HCT116 (cell line): ENCODE measurements around the gene GIMAP8. TPM values are rescaled to one million over a fixed set of nuclear protein-coding genes. Genes with fewer than 3 reads are reported as not detected.

ENCODE experiments used
- ATAC-seq: fragments of 200-7000 bp; cut with Tn5 transposase; 2 replicates; pipeline ENCODE4 v1.9.1; 2020; ENCODE audit warnings: mild to moderate bottlenecking, moderate library complexity
- BruUV-seq: library from RNA; stranded (reverse); fragments of 400-500 nt; replicated peaks from 2 replicates; lab custom pipeline; 2021; lab: Mats Ljungman, UMichigan
- CTCF ChIA-PET: fragments of 300-600 bp; sonication (Branson Sonifier 250); formaldehyde crosslinking; loops from one replicate; lab custom pipeline; 2021; ENCODE audit warnings: antibody characterized with exemption; lab: Charles Lee
- POLR2A ChIA-PET: fragments of 300-600, 350-600 bp; sonication (Branson Sonifier 250); formaldehyde crosslinking; loops from one replicate; lab custom pipeline; 2021; ENCODE audit warnings: antibody characterized with exemption; lab: Charles Lee
- RAD21 ChIA-PET, 2 experiments: fragments of 300-600 bp; sonication (Branson Sonifier 250); formaldehyde crosslinking; loops; one replicate each; lab custom pipeline; 2023; ENCODE audit warnings: low total read pairs in 2 of 2; ENCODE audit not compliant: uncharacterized antibody in 2 of 2, unreplicated experiment in 2 of 2, low non-redundant PET in 1 of 2; lab: Charles Lee
- DNase-seq: peaks from one replicate; pipeline ENCODE4 v3.0.0-alpha.2; 2010; ENCODE audit warnings: low read depth, low spot score
- H2AFZ ChIP-seq: fragments of 200-600 bp; shearing (Covaris generic), sonication (generic); 2 replicates; pipeline ENCODE4 v1.6.1; 2017; ENCODE audit warnings: low read depth, mixed run types, mixed read lengths, antibody characterized with exemption, low read length; ENCODE audit not compliant: poor library complexity, severe bottlenecking
- H3K27ac ChIP-seq: 2 replicates; pipeline ENCODE4 v1.5.1; 2012; ENCODE audit warnings: low read depth, low read length
- H3K27me3 ChIP-seq: fragments of 200-600 bp; sonication (generic); 2 replicates; pipeline ENCODE4 v1.6.1; 2016; ENCODE audit warnings: mixed run types, low read length, mixed read lengths; ENCODE audit not compliant: insufficient read depth
- H3K36me3 ChIP-seq, 2 experiments: fragments of 200-500 bp in 1 of 2; fragments of 200-600 bp in 1 of 2; sonication (Bioruptor generic) in 1 of 2; sonication (generic) in 1 of 2; 2 replicates each; pipeline versions ENCODE4 v1.5.1 to v1.6.1; 2014 to 2016; ENCODE audit warnings: low read length in 2 of 2, inconsistent platforms in 1 of 2, mixed read lengths in 1 of 2, mixed run types in 1 of 2; ENCODE audit not compliant: insufficient read depth in 2 of 2, control insufficient read depth in 1 of 2
- H3K4me1 ChIP-seq, 2 experiments: fragments of 200-600 bp in 1 of 2; sonication (generic) in 1 of 2; 2 replicates each; pipeline versions ENCODE4 v1.5.1 to v1.6.1; 2012 to 2017; ENCODE audit warnings: low read length in 2 of 2, inconsistent platforms in 1 of 2, mild to moderate bottlenecking in 1 of 2, mixed read lengths in 1 of 2, mixed run types in 1 of 2, moderate library complexity in 1 of 2; ENCODE audit not compliant: insufficient read depth in 2 of 2, control insufficient read depth in 1 of 2
- H3K4me2 ChIP-seq: fragments of 200-600 bp; sonication (generic); 2 replicates; pipeline ENCODE4 v1.6.1; 2017; ENCODE audit warnings: mixed run types, low read length, mixed read lengths
- H3K4me3 ChIP-seq, 2 experiments: fragments of 200-600 bp in 1 of 2; sonication (generic) in 1 of 2; replicated peaks in 1 of 2; 2 replicates each; pipeline ENCODE4 v1.5.1; 2011 to 2016; ENCODE audit warnings: low read length in 2 of 2, control low read depth in 1 of 2, low read depth in 1 of 2, mild to moderate bottlenecking in 1 of 2, mixed read lengths in 1 of 2, mixed run types in 1 of 2
- H3K79me2 ChIP-seq: fragments of 200-600 bp; sonication (generic); 2 replicates; pipeline ENCODE4 v1.6.1; 2017; ENCODE audit warnings: mild to moderate bottlenecking, mixed run types, low read length, moderate library complexity, mixed read lengths; ENCODE audit not compliant: insufficient read depth
- H3K9ac ChIP-seq: fragments of 200-600 bp; sonication (generic); 2 replicates; pipeline ENCODE4 v1.6.1; 2016; ENCODE audit warnings: low read length, mixed read lengths
- H3K9me2 ChIP-seq: fragments of 200-600 bp; sonication (generic), shearing (Covaris generic); 2 replicates; pipeline ENCODE4 v1.6.1; 2017; ENCODE audit warnings: mixed run types, mild to moderate bottlenecking, moderate library complexity; ENCODE audit not compliant: insufficient read depth
- H3K9me3 ChIP-seq, 2 experiments: fragments of 200-500 bp in 1 of 2; fragments of 200-600 bp in 1 of 2; sonication (Bioruptor generic) in 1 of 2; sonication (generic) in 1 of 2; 2 replicates each; pipeline ENCODE4 v1.6.1; 2014 to 2017; ENCODE audit warnings: low read length in 2 of 2, mixed read lengths in 2 of 2, inconsistent platforms in 1 of 2, low read depth in 1 of 2, mild to moderate bottlenecking in 1 of 2, mixed run types in 1 of 2, moderate library complexity in 1 of 2; ENCODE audit not compliant: control insufficient read depth in 1 of 2, insufficient read depth in 1 of 2
- H4K20me1 ChIP-seq: fragments of 200-600 bp; sonication (generic), shearing (Covaris generic); 2 replicates; pipeline ENCODE4 v1.6.1; 2017; ENCODE audit warnings: mixed run types, mild to moderate bottlenecking, moderate library complexity; ENCODE audit not compliant: insufficient read depth
- ELF1 ChIP-seq: IDR thresholded peaks from 2 replicates; pipeline ENCODE4 v1.6.1; 2012; ENCODE audit warnings: low read depth, borderline replicate concordance
- EZH2 ChIP-seq: fragments of 200-600 bp; sonication (generic); IDR thresholded peaks from 2 replicates; pipeline ENCODE4 v1.6.1; 2017; ENCODE audit warnings: antibody characterized with exemption, mixed run types
- YY1 ChIP-seq: IDR thresholded peaks from 2 replicates; pipeline ENCODE4 v1.6.1; 2011; ENCODE audit warnings: low read length, low read depth, moderate library complexity, mild to moderate bottlenecking; ENCODE audit not compliant: insufficient replicate concordance; ENCODE audit errors: extremely low read depth
- intact Hi-C: fragments of 100-400 bp; cut with micrococcal nuclease; formaldehyde crosslinking; loops from 2 replicates; pipeline ENCODE4 v1.10.0; 2022
- total RNA-seq: library from RNA; stranded (reverse); gene quantifications from one replicate; pipeline ENCODE4 v1.2.1, GENCODE V29; 2021; ENCODE audit not compliant: unreplicated experiment
- TF ChIP-seq, protein P1 (sequence below), 3 experiments: fragments of 200-600 bp in 1 of 3; sonication (generic) in 1 of 3; IDR thresholded peaks in 2 of 3; conservative IDR thresholded peaks in 1 of 3; 2 replicates each; pipeline ENCODE4 v1.5.1; 2012 to 2017; ENCODE audit warnings: low read depth in 2 of 3, low read length in 2 of 3, antibody characterized with exemption in 1 of 3, borderline replicate concordance in 1 of 3, control low read depth in 1 of 3, mild to moderate bottlenecking in 1 of 3, mixed read lengths in 1 of 3, mixed run types in 1 of 3, moderate library complexity in 1 of 3; ENCODE audit not compliant: insufficient read depth in 1 of 3

The GIMAP8 gene
- total RNA-seq, 1 experiment from 2014 or later: 0.15 TPM

DNA sequence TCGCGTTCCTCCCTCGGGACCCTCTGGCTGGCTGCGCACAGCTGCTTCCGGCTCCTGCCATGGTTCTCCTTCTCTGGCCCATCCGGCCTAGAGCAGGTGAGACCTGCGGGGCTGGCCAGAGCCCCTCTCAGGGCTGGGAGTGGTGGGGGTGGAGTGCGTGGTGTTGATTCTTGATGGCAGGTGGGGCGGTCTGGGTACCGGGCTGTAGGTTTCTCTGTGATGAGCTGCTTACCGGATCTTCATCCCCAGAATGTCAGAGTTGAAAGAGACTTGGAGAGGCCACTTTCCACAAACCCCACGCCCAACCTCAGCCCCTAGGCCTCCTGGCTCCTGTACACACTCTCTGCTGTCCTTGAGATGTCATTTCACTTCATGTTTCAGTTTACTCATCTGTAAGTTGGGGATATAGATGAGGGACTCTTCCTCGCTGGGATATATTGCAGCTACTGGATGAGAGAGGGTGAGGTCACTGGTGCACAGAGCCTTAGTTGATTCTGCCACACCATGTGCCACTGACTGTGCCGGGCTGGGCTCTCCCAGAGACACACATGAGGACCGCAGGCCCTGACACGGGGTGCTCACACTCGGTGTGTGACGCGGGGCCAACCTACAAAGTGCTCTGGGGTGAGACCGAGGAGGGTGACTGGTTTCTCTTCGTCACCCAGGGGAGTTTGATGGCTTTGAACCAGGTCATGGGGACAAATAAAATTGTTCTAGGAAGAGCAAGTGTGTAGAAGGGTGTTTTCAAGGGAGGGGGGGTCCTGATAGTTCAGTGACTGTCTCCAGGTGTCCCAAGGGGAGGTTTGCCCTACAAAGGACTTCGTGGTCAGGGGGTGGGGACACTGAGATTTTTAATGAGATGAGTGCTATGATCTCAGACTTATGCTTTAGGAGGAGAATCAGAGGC lies 41.8 kb upstream of the GIMAP8 start:
- Histone ChIP-seq H3K36me3 (no peaks in the 10 kb centered on the region), H3K27me3 (no peaks in the 10 kb centered on the region), H3K4me3 (no peak overlapping the region), H3K9me2 (no peaks in the 10 kb centered on the region), H2AFZ (no peak overlapping the region), H3K9ac (no peak overlapping the region), H3K79me2 (no peaks in the 10 kb centered on the region), H3K4me2 (no peak overlapping the region), H3K9me3 (no peaks in the 10 kb centered on the region), H3K27ac (no peak overlapping the region), H3K4me1 (peaks cover 10 to 28% of the 10 kb centered on the region in 2 experiments; a peak in 3 of 4 replicates), H4K20me1 (no peaks in the 10 kb centered on the region)
- ChIA-PET POLR2A (interaction anchor here (0.8 kb wide), 1 partner anchor 41 kb away, joined by 5 read pairs; no protein-coding TSS in a partner anchor), RAD21 (no interaction called here), CTCF (no interaction called here)
- DNase-seq (no peak), ATAC-seq (no peak)
- no peak for TF ChIP-seq ELF1
- no peak for TF ChIP-seq EZH2
- TF ChIP-seq YY1: no peak
- TF ChIP-seq, protein P1, sequence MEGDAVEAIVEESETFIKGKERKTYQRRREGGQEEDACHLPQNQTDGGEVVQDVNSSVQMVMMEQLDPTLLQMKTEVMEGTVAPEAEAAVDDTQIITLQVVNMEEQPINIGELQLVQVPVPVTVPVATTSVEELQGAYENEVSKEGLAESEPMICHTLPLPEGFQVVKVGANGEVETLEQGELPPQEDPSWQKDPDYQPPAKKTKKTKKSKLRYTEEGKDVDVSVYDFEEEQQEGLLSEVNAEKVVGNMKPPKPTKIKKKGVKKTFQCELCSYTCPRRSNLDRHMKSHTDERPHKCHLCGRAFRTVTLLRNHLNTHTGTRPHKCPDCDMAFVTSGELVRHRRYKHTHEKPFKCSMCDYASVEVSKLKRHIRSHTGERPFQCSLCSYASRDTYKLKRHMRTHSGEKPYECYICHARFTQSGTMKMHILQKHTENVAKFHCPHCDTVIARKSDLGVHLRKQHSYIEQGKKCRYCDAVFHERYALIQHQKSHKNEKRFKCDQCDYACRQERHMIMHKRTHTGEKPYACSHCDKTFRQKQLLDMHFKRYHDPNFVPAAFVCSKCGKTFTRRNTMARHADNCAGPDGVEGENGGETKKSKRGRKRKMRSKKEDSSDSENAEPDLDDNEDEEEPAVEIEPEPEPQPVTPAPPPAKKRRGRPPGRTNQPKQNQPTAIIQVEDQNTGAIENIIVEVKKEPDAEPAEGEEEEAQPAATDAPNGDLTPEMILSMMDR (IDR thresholded peaks at IDR 0.05 in 2 of 3, conservative IDR thresholded peaks at IDR 0.05 in 1 of 3; ENCODE audit: borderline replicate concordance in 1 of 3, insufficient read depth in 1 of 3, low read depth in 2 of 3, low read length in 2 of 3): no peak
- BruUV-seq: no TSS peak
- intact Hi-C loops: no loop called here
